SK-N-MC (cell line): ENCODE results near the gene PC.

Source experiments
- DNase-seq: peaks from one replicate; pipeline ENCODE4 v3.0.0-alpha.2; 2011; ENCODE audit warnings: low read depth, low spot score
- H3K27ac ChIP-seq: fragments of 200-600 bp; sonication (generic); 2 replicates; pipeline ENCODE4 v1.5.1; 2016; ENCODE audit warnings: mixed run types
- H3K36me3 ChIP-seq: fragments of 200-600 bp; sonication (generic); 2 replicates; pipeline ENCODE4 v1.6.1; 2017; ENCODE audit warnings: antibody characterized with exemption, low read length, mixed read lengths; ENCODE audit not compliant: insufficient read depth
- H3K4me3 ChIP-seq: fragments of 200-600 bp; sonication (generic); 2 replicates; pipeline ENCODE4 v1.5.1; 2016
- H3K9ac ChIP-seq: fragments of 200-600 bp; sonication (generic); 2 replicates; pipeline ENCODE4 v1.8.0; 2017; ENCODE audit warnings: mixed run types, mixed read lengths; ENCODE audit not compliant: insufficient read length
- H3K9me3 ChIP-seq: fragments of 200-600 bp; sonication (generic); 2 replicates; pipeline ENCODE4 v1.6.1; 2017; ENCODE audit warnings: low read depth, mild to moderate bottlenecking, antibody characterized with exemption, low read length, moderate library complexity, mixed read lengths
- EZH2 ChIP-seq: fragments of 200-600 bp; sonication (generic); IDR thresholded peaks from one replicate; pipeline ENCODE4 v1.6.1; 2017; ENCODE audit warnings: antibody characterized with exemption
- FOXP2 ChIP-seq: optimal IDR thresholded peaks from 2 replicates; pipeline ENCODE3; 2011; ENCODE audit warnings: mild to moderate bottlenecking, moderate library complexity; ENCODE audit not compliant: insufficient read depth; ENCODE audit errors: extremely low read length, control extremely low read depth
- POLR2AphosphoS5 ChIP-seq: IDR thresholded peaks from 2 replicates; pipeline ENCODE4 v1.6.1; 2012; ENCODE audit warnings: mild to moderate bottlenecking, low read depth, low read length, borderline replicate concordance

The PC gene

GRCh38 chr11:66858186-66858938 lies 99.8 kb downstream of the PC start:
- Histone ChIP-seq H3K36me3 (no peaks in the 10 kb centered on the region; the same call in 1 of the 2 replicates), H3K9ac (no peak overlapping the region), H3K27ac (no peak overlapping the region), H3K4me3 (peak overlapping the region; percentile 78), H3K9me3 (no peaks in the 10 kb centered on the region)
- DNase-seq = no peak
- TF ChIP-seq POLR2AphosphoS5 = 0 out of 2 replicates have a peak, but pooled peaks have one; percentile 26
- TF ChIP-seq FOXP2 = no peak

GRCh38 chr11:66857927-66858185 lies 100.3 kb downstream of the PC start:
- DNase-seq = no peak
- Histone ChIP-seq H3K9ac (peak overlapping the region; percentile 66), H3K4me3 (peak overlapping the region; percentile 78), H3K9me3 (no peaks in the 10 kb centered on the region), H3K27ac (no peak overlapping the region), H3K36me3 (no peaks in the 10 kb centered on the region; the same call in 1 of the 2 replicates)
- TF ChIP-seq FOXP2 (no peak), POLR2AphosphoS5 (no peak), EZH2 (no peak)

- DNase-seq = no peak
- no peak for TF ChIP-seq FOXP2
- TF ChIP-seq POLR2AphosphoS5 = no peak
- TF ChIP-seq EZH2 = no peak
- Histone ChIP-seq H3K27ac (no peak overlapping the region; the same call in 1 of the 2 replicates), H3K9ac (peak overlapping the region; percentile 66), H3K36me3 (no peaks in the 10 kb centered on the region; the same call in 1 of the 2 replicates), H3K9me3 (no peaks in the 10 kb centered on the region), H3K4me3 (peak overlapping the region; percentile 78)
Measured at GRCh38 chr11:66857234-66857926, 100.8 kb downstream of the PC start.

- H3K9me3 ChIP-seq = no peaks in the 10 kb centered on the region
- H3K9ac ChIP-seq = peak within 1 kb of the TSS; percentile 79
- H3K4me3 ChIP-seq = peak within 1 kb of the TSS; percentile 94
- no peak for DNase-seq
- H3K27ac ChIP-seq = peak within 1 kb of the TSS; percentile 89
- H3K36me3 ChIP-seq = no peaks in the 10 kb centered on the region; the same call in 1 of the 2 replicates
- TF ChIP-seq EZH2 (no peak), POLR2AphosphoS5 (peak; percentile 82; the same call in 1 of the 2 replicates)
Measured at GRCh38 chr11:66856496-66857233, 101.5 kb downstream of the PC start, which contains the start of gene LRFN4. Gene LRFN4 (plus strand): TSS chr11:66857064. CDS start chr11:66857745, 681 bp downstream.

- H3K9ac ChIP-seq = peak overlapping the region; percentile 79
- H3K27ac ChIP-seq = peak overlapping the region; percentile 89
- TF ChIP-seq POLR2AphosphoS5 (peak; percentile 65), FOXP2 (no peak)
- no peak for DNase-seq
- peak overlapping the region; percentile 94 for H3K4me3 ChIP-seq
- no peaks in the 10 kb centered on the region for H3K9me3 ChIP-seq
- no peaks in the 10 kb centered on the region; the same call in 1 of the 2 replicates for H3K36me3 ChIP-seq
Measured at GRCh38 chr11:66855574-66856495, 102.3 kb downstream of the PC start.

- H3K27ac ChIP-seq = peak overlapping the region; percentile 89; the same call in 1 of the 2 replicates
- DNase-seq = no peak
- H3K4me3 ChIP-seq = no peak overlapping the region
- no peaks in the 10 kb centered on the region; the same call in 1 of the 2 replicates for H3K36me3 ChIP-seq
- H3K9me3 ChIP-seq = no peaks in the 10 kb centered on the region
- H3K9ac ChIP-seq = no peak overlapping the region
- no peak for TF ChIP-seq EZH2
Measured at GRCh38 chr11:66854729-66855211, 103.4 kb downstream of the PC start.

GRCh38 chr11:66854231-66854661 lies 103.9 kb downstream of the PC start:
- TF ChIP-seq EZH2 (no peak), POLR2AphosphoS5 (no peak), FOXP2 (no peak)
- no peak overlapping the region for H3K4me3 ChIP-seq
- H3K9ac ChIP-seq = no peak overlapping the region
- no peaks in the 10 kb centered on the region; the same call in 1 of the 2 replicates for H3K36me3 ChIP-seq
- H3K27ac ChIP-seq = no peak overlapping the region
- DNase-seq = no peak
- no peaks in the 10 kb centered on the region for H3K9me3 ChIP-seq
